HepG2 (cell line): ENCODE measurements around the gene HDGF. TPM values are rescaled to one million over a fixed set of nuclear protein-coding genes. Genes with fewer than 3 reads are reported as not detected.

Experiments
- ARNT2 ChIP-seq: sonication (generic); formaldehyde crosslinking; IDR thresholded peaks from 2 replicates; pipeline ENCODE4 v1.8.0; 2022; ENCODE audit warnings: mild to moderate bottlenecking, low read depth, missing genetic modification reagents, moderate library complexity
- FOXA1 ChIP-seq, 2 experiments: fragments of 450-650 bp in 1 of 2; sonication (generic) in 1 of 2; formaldehyde crosslinking in 1 of 2; IDR thresholded peaks; 2 replicates each; pipeline versions ENCODE4 v1.4.0 to v1.6.1; 2016 to 2020; ENCODE audit warnings: missing genetic modification reagents in 1 of 2
- HMGXB3 ChIP-seq: sonication (generic); formaldehyde crosslinking; IDR thresholded peaks from 2 replicates; pipeline ENCODE4 v1.4.0; 2020; ENCODE audit warnings: missing genetic modification reagents, borderline replicate concordance
- HNRNPL ChIP-seq: fragments of 200-400 bp; formaldehyde crosslinking; IDR thresholded peaks from 2 replicates; pipeline ENCODE4 v1.6.1; 2017; ENCODE audit warnings: mild to moderate bottlenecking, low read depth, low read length
- HOXA3 ChIP-seq: sonication (generic); formaldehyde crosslinking; IDR thresholded peaks from 2 replicates; pipeline ENCODE4 v1.5.0; 2020; ENCODE audit warnings: missing genetic modification reagents
- ISL2 ChIP-seq: sonication (generic); formaldehyde crosslinking; IDR thresholded peaks from 2 replicates; pipeline ENCODE4 v1.5.0; 2020; ENCODE audit warnings: missing genetic modification reagents
- JARID2 ChIP-seq: sonication (generic); formaldehyde crosslinking; IDR thresholded peaks from 2 replicates; pipeline ENCODE4 v1.8.1; 2023; ENCODE audit warnings: missing genetic modification reagents, inconsistent platforms; ENCODE audit not compliant: insufficient replicate concordance
- MED1 ChIP-seq: sonication (generic); formaldehyde crosslinking; IDR thresholded peaks from 2 replicates; pipeline ENCODE4 v1.4.0; 2020; ENCODE audit warnings: missing genetic modification reagents
- MIER3 ChIP-seq: IDR thresholded peaks from 2 replicates; pipeline ENCODE4 v1.6.1; 2016; ENCODE audit warnings: missing compliant biosample characterization, borderline replicate concordance
- NFATC3 ChIP-seq: sonication (generic); formaldehyde crosslinking; IDR thresholded peaks from 2 replicates; pipeline ENCODE4 v1.5.1; 2020; ENCODE audit warnings: mild to moderate bottlenecking, missing genetic modification reagents
- NR2F2 ChIP-seq: IDR thresholded peaks from 2 replicates; pipeline ENCODE4 v1.6.1; 2012; ENCODE audit warnings: low read depth, inconsistent platforms, borderline replicate concordance
- PHF20 ChIP-seq: sonication (generic); formaldehyde crosslinking; IDR thresholded peaks from 2 replicates; pipeline ENCODE4 v1.5.0; 2020; ENCODE audit warnings: mild to moderate bottlenecking, missing genetic modification reagents
- PRDM10 ChIP-seq: sonication (generic); formaldehyde crosslinking; IDR thresholded peaks from 2 replicates; pipeline ENCODE4 v1.4.0; 2020; ENCODE audit warnings: low read depth, missing genetic modification reagents
- RCOR2 ChIP-seq: IDR thresholded peaks from 2 replicates; pipeline ENCODE4 v1.6.1; 2016; ENCODE audit warnings: missing biosample characterization, missing genetic modification reagents
- ZNF136 ChIP-seq: sonication (generic); formaldehyde crosslinking; IDR thresholded peaks from 2 replicates; pipeline ENCODE4 v1.8.1; 2022; ENCODE audit warnings: low read depth, mild to moderate bottlenecking, moderate library complexity, missing genetic modification reagents
- ZNF546 ChIP-seq: sonication (generic); formaldehyde crosslinking; conservative IDR thresholded peaks from 2 replicates; pipeline ENCODE4 v1.8.1; 2023; ENCODE audit warnings: mild to moderate bottlenecking, missing genetic modification reagents
- ZNF678 ChIP-seq: sonication (generic); formaldehyde crosslinking; IDR thresholded peaks from 2 replicates; pipeline ENCODE4 v1.4.0; 2020; ENCODE audit warnings: mild to moderate bottlenecking, missing genetic modification reagents
- polyA plus RNA-seq, 8 experiments: library from polyadenylated mRNA; depleted of rRNA in 3 of 8; stranded (reverse) in 7 of 8; unstranded in 1 of 8; fragments of >200 nt; fragmentation: Illumina TruSeq in 4 of 8; extraction: Trizol in 4 of 8; gene quantifications; 2 replicates each; pipeline versions ENCODE4 v1.2.1 to v1.2.3, GENCODE V29; 2011 to 2016; ENCODE audit warnings: low read depth in 4 of 8, missing spikeins in 1 of 8, mixed read lengths in 1 of 8; ENCODE audit not compliant: insufficient read depth in 1 of 8
- total RNA-seq, 5 experiments: library from RNA; depleted of rRNA; stranded (reverse); fragments of >200 nt; fragmentation: Illumina TruSeq; extraction: Trizol; gene quantifications; 2 replicates each; pipeline ENCODE4 v1.2.3, GENCODE V29; 2016; ENCODE audit warnings: low read depth in 1 of 5
- TF ChIP-seq, protein P1 (sequence below): sonication (generic); formaldehyde crosslinking; IDR thresholded peaks from 2 replicates; pipeline ENCODE4 v1.4.0; 2020; ENCODE audit warnings: missing genetic modification reagents

HDGF gene
- total and polyA plus RNA-seq, 2 of the 13 experiments (the other 11 are each of a cell fraction or from before 2014, with no cell fraction given), result 156 to 196 TPM

GRCh38 chr1:156767101-156767878, 15.8 kb upstream of the HDGF start, which contains the start of gene PRCC (continued):
- TF ChIP-seq HMGXB3 (CRISPR knock-in tag), result peak; percentile 83
- 0 out of 2 replicates have a peak, but pooled peaks have one; percentile 60 for TF ChIP-seq HNRNPL
- peak; percentile 85 for TF ChIP-seq MIER3 (CRISPR knock-in tag)
- TF ChIP-seq JARID2 (CRISPR knock-in tag), result peak; percentile 52
- TF ChIP-seq ISL2 (CRISPR knock-in tag), result 0 out of 2 replicates have a peak, but pooled peaks have one; percentile 16
- TF ChIP-seq NR2F2, result 0 out of 2 replicates have a peak, but pooled peaks have one; percentile 48
- TF ChIP-seq, protein P1, sequence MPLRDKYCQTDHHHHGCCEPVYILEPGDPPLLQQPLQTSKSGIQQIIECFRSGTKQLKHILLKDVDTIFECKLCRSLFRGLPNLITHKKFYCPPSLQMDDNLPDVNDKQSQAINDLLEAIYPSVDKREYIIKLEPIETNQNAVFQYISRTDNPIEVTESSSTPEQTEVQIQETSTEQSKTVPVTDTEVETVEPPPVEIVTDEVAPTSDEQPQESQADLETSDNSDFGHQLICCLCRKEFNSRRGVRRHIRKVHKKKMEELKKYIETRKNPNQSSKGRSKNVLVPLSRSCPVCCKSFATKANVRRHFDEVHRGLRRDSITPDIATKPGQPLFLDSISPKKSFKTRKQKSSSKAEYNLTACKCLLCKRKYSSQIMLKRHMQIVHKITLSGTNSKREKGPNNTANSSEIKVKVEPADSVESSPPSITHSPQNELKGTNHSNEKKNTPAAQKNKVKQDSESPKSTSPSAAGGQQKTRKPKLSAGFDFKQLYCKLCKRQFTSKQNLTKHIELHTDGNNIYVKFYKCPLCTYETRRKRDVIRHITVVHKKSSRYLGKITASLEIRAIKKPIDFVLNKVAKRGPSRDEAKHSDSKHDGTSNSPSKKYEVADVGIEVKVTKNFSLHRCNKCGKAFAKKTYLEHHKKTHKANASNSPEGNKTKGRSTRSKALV (CRISPR knock-in tag), result no peak
- no peak; the same call in 1 of the 2 replicates for TF ChIP-seq ZNF136 (CRISPR knock-in tag)
- no peak for TF ChIP-seq MED1 (CRISPR knock-in tag)
- peak; percentile 67; the same call in 1 of the 2 replicates for TF ChIP-seq ARNT2
- TF ChIP-seq ZNF678 (CRISPR knock-in tag), result peak; percentile 87; the same call in 1 of the 2 replicates
- TF ChIP-seq PHF20 (CRISPR knock-in tag), result peak; percentile 77
- TF ChIP-seq ZNF546 (CRISPR knock-in tag), result peak; percentile 71; the same call in 1 of the 2 replicates
- no peak; the same call in 1 of the 2 replicates for TF ChIP-seq NFATC3 (CRISPR knock-in tag)
- peak; percentile 79; the same call in 1 of the 2 replicates for TF ChIP-seq HOXA3 (CRISPR knock-in tag)
- TF ChIP-seq RCOR2 (CRISPR knock-in tag), result no peak; the same call in 1 of the 2 replicates
- TF ChIP-seq PRDM10 (CRISPR knock-in tag), result no peak
- no peak for TF ChIP-seq FOXA1 (IDR thresholded peaks at IDR 0.05)
- 0 out of 2 replicates have a peak, but pooled peaks have one; percentile 10 for TF ChIP-seq FOXA1 (CRISPR knock-in tag; IDR thresholded peaks at IDR 0.05)
